ENCODE results near the gene PLXNA1. TPM values are rescaled to one million over a fixed set of nuclear protein-coding genes. Genes with fewer than 3 reads are reported as not detected.

Gene PLXNA1
- 14.1 and 21.7 TPM in 2 replicates for total RNA-seq

GRCh38 chr3:126982471-126983175 is at the start of gene PLXNA1:
Gene PLXNA1 (plus strand): TSS chr3:126983115. CDS start chr3:126988594, 5,479 bp downstream.
- peak; percentile 30 to 80 for DNase-seq (ENCODE audit: low read depth in 2 of 2)

GRCh38 chr3:126934031-126934531 is 48.8 kb upstream of the PLXNA1 start:
- DNase-seq (ENCODE audit: low read depth in 2 of 2): no peak

- no peak for DNase-seq (ENCODE audit: low read depth in 2 of 2)
Observed at GRCh38 chr3:126934991-126935390, 47.9 kb upstream of the PLXNA1 start.

GRCh38 chr3:126935756-126936509 is 47.0 kb upstream of the PLXNA1 start:
- DNase-seq (ENCODE audit: low read depth in 2 of 2): no peak

GRCh38 chr3:126936853-126937425 is 46.0 kb upstream of the PLXNA1 start:
- no peak for DNase-seq (ENCODE audit: low read depth in 2 of 2)

GRCh38 chr3:126937533-126937932 is 45.4 kb upstream of the PLXNA1 start:
- DNase-seq (ENCODE audit: low read depth in 2 of 2): no peak

GRCh38 chr3:126937973-126938372 is 44.9 kb upstream of the PLXNA1 start:
- DNase-seq (ENCODE audit: low read depth in 2 of 2): peak; percentile 44 to 56

GRCh38 chr3:126938520-126939337 is 44.2 kb upstream of the PLXNA1 start:
- DNase-seq (ENCODE audit: low read depth in 2 of 2): no peak

- peak; percentile 44 to 77 for DNase-seq (ENCODE audit: low read depth in 2 of 2)
Observed at GRCh38 chr3:126939338-126939718, 43.6 kb upstream of the PLXNA1 start.

GRCh38 chr3:126939733-126940132 is 43.2 kb upstream of the PLXNA1 start:
- no peak for DNase-seq (ENCODE audit: low read depth in 2 of 2)

GRCh38 chr3:126941721-126942270 is 41.1 kb upstream of the PLXNA1 start:
- no peak for DNase-seq (ENCODE audit: low read depth in 2 of 2)

- no peak for DNase-seq (ENCODE audit: low read depth in 2 of 2)
Observed at GRCh38 chr3:126944089-126944965, 38.6 kb upstream of the PLXNA1 start.

GRCh38 chr3:126945171-126945721 is 37.7 kb upstream of the PLXNA1 start:
- no peak for DNase-seq (ENCODE audit: low read depth in 2 of 2)

GRCh38 chr3:126945891-126946290 is 37.0 kb upstream of the PLXNA1 start:
- no peak for DNase-seq (ENCODE audit: low read depth in 2 of 2)

GRCh38 chr3:126946405-126946804 is 36.5 kb upstream of the PLXNA1 start:
- no peak for DNase-seq (ENCODE audit: low read depth in 2 of 2)

GRCh38 chr3:126947429-126947828 is 35.5 kb upstream of the PLXNA1 start:
- no peak for DNase-seq (ENCODE audit: low read depth in 2 of 2)

- no peak for DNase-seq (ENCODE audit: low read depth in 2 of 2)
Observed at GRCh38 chr3:126948980-126949535, 33.9 kb upstream of the PLXNA1 start.

- DNase-seq (ENCODE audit: low read depth in 2 of 2): no peak
Observed at GRCh38 chr3:126951561-126951960, 31.4 kb upstream of the PLXNA1 start.

GRCh38 chr3:126952261-126952982 is 30.5 kb upstream of the PLXNA1 start:
- DNase-seq (ENCODE audit: low read depth in 2 of 2): no peak

Measured in dermis microvascular lymphatic vessel endothelial cell (primary cell).